H1 (cell line): ENCODE results near the gene MSI2. TPM values are rescaled to one million over a fixed set of nuclear protein-coding genes. Genes with fewer than 3 reads are reported as not detected.
A peak's percentile ranks its signal among the peaks of the same experiment; 100 is the strongest.

ENCODE experiments used
- CTCF ChIA-PET: fragments of 300-600 bp; sonication (Branson Sonifier 250); formaldehyde crosslinking; loops from one replicate; lab custom pipeline; 2021; ENCODE audit not compliant: partially characterized antibody; lab: Charles Lee
- POLR2A ChIA-PET: fragments of 300-600 bp; sonication (Branson Sonifier 250); formaldehyde crosslinking; loops from one replicate; lab custom pipeline; 2021; ENCODE audit warnings: inconsistent platforms; ENCODE audit not compliant: partially characterized antibody; lab: Charles Lee
- DNase-seq, 2 experiments: peaks; one replicate each; pipeline versions ENCODE4 v3.0.0 to v3.0.0-alpha.2; 2010 to 2022; ENCODE audit warnings: low spot score in 2 of 2, low read depth in 1 of 2, mixed read lengths in 1 of 2
- FAIRE-seq: peaks from 2 replicates; lab custom pipeline; 2011; peaks lifted over from hg19 to GRCh38; lab: Jason Lieb, UNC
- H2AFZ ChIP-seq: 2 replicates; pipeline ENCODE4 v1.8.1; 2012; ENCODE audit warnings: low read length, inconsistent platforms
- H2AK5ac ChIP-seq: 2 replicates; pipeline ENCODE4 v1.6.1; 2013; ENCODE audit warnings: low read depth, low read length
- H2BK120ac ChIP-seq: replicated peaks from 2 replicates; pipeline ENCODE3; 2013; ENCODE audit warnings: low read depth, low read length, inconsistent platforms
- H2BK12ac ChIP-seq: 2 replicates; pipeline ENCODE4 v1.6.1; 2013; ENCODE audit warnings: low read depth, low read length
- H2BK15ac ChIP-seq: 2 replicates; pipeline ENCODE4 v1.6.1; 2013; ENCODE audit warnings: low read length
- H2BK20ac ChIP-seq: 2 replicates; pipeline ENCODE4 v1.6.1; 2013; ENCODE audit warnings: low read length
- H2BK5ac ChIP-seq: 2 replicates; pipeline ENCODE4 v1.6.1; 2013; ENCODE audit warnings: low read depth, low read length
- H3K14ac ChIP-seq: 2 replicates; pipeline ENCODE4 v1.6.1; 2013; ENCODE audit warnings: inconsistent platforms; ENCODE audit not compliant: insufficient read length
- H3K18ac ChIP-seq: 2 replicates; pipeline ENCODE4 v1.6.1; 2013; ENCODE audit warnings: low read length; ENCODE audit errors: extremely low read depth
- H3K23ac ChIP-seq: 2 replicates; pipeline ENCODE4 v1.6.1; 2013; ENCODE audit warnings: inconsistent platforms; ENCODE audit not compliant: insufficient read length
- H3K23me2 ChIP-seq: 2 replicates; pipeline ENCODE4 v1.6.1; 2013; ENCODE audit warnings: low read depth, low read length
- H3K27ac ChIP-seq: 2 replicates; pipeline ENCODE4 v1.6.1; 2011; ENCODE audit warnings: low read depth, low read length, inconsistent platforms
- H3K27me3 ChIP-seq, 4 experiments: replicated peaks in 1 of 4; 1 replicate in 1 of 4; 2 replicates in 3 of 4; pipeline versions ENCODE4 v1.6.1 to v1.8.1; 2011 to 2013; ENCODE audit warnings: low read length in 3 of 4, mild to moderate bottlenecking in 3 of 4, inconsistent platforms in 2 of 4, mixed read lengths in 2 of 4, moderate library complexity in 1 of 4; ENCODE audit not compliant: control insufficient read depth in 3 of 4, insufficient read depth in 3 of 4; ENCODE audit errors: extremely low read depth in 1 of 4
- H3K36me3 ChIP-seq, 4 experiments: 2 replicates each; pipeline versions ENCODE4 v1.6.1 to v1.8.1; 2011 to 2013; ENCODE audit warnings: mild to moderate bottlenecking in 4 of 4, low read length in 3 of 4, moderate library complexity in 2 of 4, control low read depth in 1 of 4, inconsistent platforms in 1 of 4; ENCODE audit not compliant: insufficient read depth in 4 of 4, control insufficient read depth in 2 of 4
- H3K4ac ChIP-seq: replicated peaks from 2 replicates; pipeline ENCODE3; 2013; ENCODE audit warnings: low read length, low read depth, mixed read lengths, inconsistent platforms; ENCODE audit not compliant: insufficient read length
- H3K4me1 ChIP-seq, 4 experiments: replicated peaks in 1 of 4; 1 replicate in 1 of 4; 2 replicates in 3 of 4; pipeline versions ENCODE4 v1.6.1 to v1.8.1; 2011 to 2013; ENCODE audit warnings: low read length in 3 of 4, inconsistent platforms in 2 of 4, mixed read lengths in 1 of 4; ENCODE audit not compliant: insufficient read depth in 4 of 4, control insufficient read depth in 3 of 4
- H3K4me2 ChIP-seq, 2 experiments: 2 replicates each; pipeline versions ENCODE4 v1.6.1 to v1.8.1; 2011 to 2013; ENCODE audit warnings: low read depth in 2 of 2, low read length in 2 of 2, control low read depth in 1 of 2, inconsistent platforms in 1 of 2, mild to moderate bottlenecking in 1 of 2; ENCODE audit not compliant: insufficient read depth in 1 of 2
- H3K4me3 ChIP-seq, 4 experiments: fragments of 200-600, 300-600 bp in 1 of 4; sonication (generic), shearing (Covaris generic), sonication (Bioruptor Twin) in 1 of 4; 2 replicates each; pipeline versions ENCODE4 v1.5.1 to v1.8.1; 2011 to 2016; ENCODE audit warnings: low read length in 4 of 4, low read depth in 3 of 4, control low read depth in 2 of 4, inconsistent platforms in 2 of 4, mild to moderate bottlenecking in 2 of 4, mixed read lengths in 1 of 4, moderate library complexity in 1 of 4; ENCODE audit not compliant: insufficient read depth in 2 of 4; ENCODE audit errors: extremely low read depth in 1 of 4
- H3K56ac ChIP-seq: replicated peaks from 2 replicates; pipeline ENCODE3; 2013; ENCODE audit warnings: low read depth, mild to moderate bottlenecking, mixed read lengths, low read length, inconsistent platforms; ENCODE audit not compliant: insufficient read length
- H3K79me1 ChIP-seq: 2 replicates; pipeline ENCODE4 v1.6.1; 2013; ENCODE audit warnings: low read depth, low read length, control low read depth
- H3K79me2 ChIP-seq, 2 experiments: 2 replicates each; pipeline versions ENCODE4 v1.6.1 to v1.8.1; 2012 to 2013; ENCODE audit warnings: low read length in 2 of 2, mild to moderate bottlenecking in 2 of 2, inconsistent platforms in 1 of 2; ENCODE audit not compliant: insufficient read depth in 2 of 2, control insufficient read depth in 1 of 2
- H3K9ac ChIP-seq, 4 experiments: replicated peaks in 1 of 4; 1 replicate in 1 of 4; 2 replicates in 3 of 4; pipeline versions ENCODE4 v1.6.1 to v1.8.1; 2011 to 2013; ENCODE audit warnings: low read depth in 3 of 4, low read length in 3 of 4, control low read depth in 2 of 4, mild to moderate bottlenecking in 2 of 4, moderate library complexity in 2 of 4, inconsistent platforms in 1 of 4; ENCODE audit errors: extremely low read depth in 1 of 4
- H3K9me3 ChIP-seq, 2 experiments: 2 replicates each; pipeline versions ENCODE4 v1.6.1 to v1.8.1; 2012 to 2013; ENCODE audit warnings: mild to moderate bottlenecking in 2 of 2, moderate library complexity in 2 of 2, control low read depth in 1 of 2, inconsistent platforms in 1 of 2, low read depth in 1 of 2, low read length in 1 of 2, mixed read lengths in 1 of 2; ENCODE audit not compliant: insufficient read depth in 2 of 2
- H4K20me1 ChIP-seq, 2 experiments: replicated peaks in 1 of 2; 2 replicates each; pipeline versions ENCODE3 to v1.8.1; 2011 to 2013; ENCODE audit warnings: inconsistent platforms in 2 of 2, low read length in 2 of 2, mild to moderate bottlenecking in 1 of 2; ENCODE audit not compliant: insufficient read depth in 2 of 2, control insufficient read depth in 1 of 2
- H4K5ac ChIP-seq: 2 replicates; pipeline ENCODE4 v1.6.1; 2013; ENCODE audit warnings: low read length, low read depth, mixed read lengths, inconsistent platforms; ENCODE audit not compliant: insufficient read length
- H4K8ac ChIP-seq: 2 replicates; pipeline ENCODE4 v1.8.0; 2013; ENCODE audit warnings: mild to moderate bottlenecking, moderate library complexity, low read length, inconsistent platforms; ENCODE audit not compliant: insufficient read depth; ENCODE audit errors: extremely low read depth
- H4K91ac ChIP-seq: replicated peaks from 2 replicates; pipeline ENCODE3; 2013; ENCODE audit warnings: low read length, mixed read lengths, inconsistent platforms; ENCODE audit not compliant: insufficient read length
- CBX8 ChIP-seq: fragments of 300-800, 300-1000 bp; sonication (generic); IDR thresholded peaks from 2 replicates; pipeline ENCODE4 v1.7.1; 2016; ENCODE audit warnings: low read depth, low read length, borderline replicate concordance
- EGR1 ChIP-seq: IDR thresholded peaks from 2 replicates; pipeline ENCODE4 v1.6.1; 2011; ENCODE audit warnings: low read depth, low read length, borderline replicate concordance
- KDM1A ChIP-seq: fragments of 200-600, 300-600 bp; sonication (generic); IDR thresholded peaks from 2 replicates; pipeline ENCODE4 v1.7.1; 2016; ENCODE audit warnings: mild to moderate bottlenecking, low read length, borderline replicate concordance
- RXRA ChIP-seq: IDR thresholded peaks from 2 replicates; pipeline ENCODE4 v1.6.1; 2011; ENCODE audit warnings: low read depth, mild to moderate bottlenecking, low read length, moderate library complexity; ENCODE audit not compliant: insufficient read depth
- WGBS, 2 experiments: shearing (Covaris generic) in 1 of 2; methylation state at CpG; one replicate each; pipeline versions ENCODE4 v1.1.6 to v1.1.7; 2013 to 2015; ENCODE audit warnings: low lambda C conversion rate in 2 of 2, mixed read lengths in 2 of 2, inconsistent platforms in 1 of 2, low coverage in 1 of 2, missing lambda C conversion rate in 1 of 2; ENCODE audit not compliant: insufficient replicate concordance in 2 of 2, insufficient coverage in 1 of 2, insufficient read length in 1 of 2; ENCODE audit errors: extremely low coverage in 1 of 2, missing lambda C conversion rate in 1 of 2; 5-methylcytosine and 5-hydroxymethylcytosine counted together
- polyA plus RNA-seq, 7 experiments: library from polyadenylated mRNA; depleted of rRNA in 3 of 7; stranded (reverse) in 5 of 7; unstranded in 2 of 7; fragments of >200 nt in 5 of 7; fragments of 200-250 nt in 2 of 7; gene quantifications; 1 replicate in 5 of 7; 2 replicates in 1 of 7; 4 replicates in 1 of 7; pipeline versions ENCODE4 v1.2.1 to v1.2.3, GENCODE V29; 2011 to 2013; ENCODE audit warnings: missing spikeins in 2 of 7, mixed read lengths in 2 of 7
- total RNA-seq: library from RNA; stranded (reverse); fragmentation: NEBNext Ultra II Directional; extraction: Animal tissue kit (Norgen Biotek cat#: 25700); gene quantifications from 2 replicates; pipeline ENCODE4 v1.2.1, GENCODE V29; 2021

Gene MSI2
- total and polyA plus RNA-seq, 2 of the 8 experiments (the other 6 are each of a cell fraction or from before 2014, with no cell fraction given), result 36.7 to 80.6 TPM

DNA sequence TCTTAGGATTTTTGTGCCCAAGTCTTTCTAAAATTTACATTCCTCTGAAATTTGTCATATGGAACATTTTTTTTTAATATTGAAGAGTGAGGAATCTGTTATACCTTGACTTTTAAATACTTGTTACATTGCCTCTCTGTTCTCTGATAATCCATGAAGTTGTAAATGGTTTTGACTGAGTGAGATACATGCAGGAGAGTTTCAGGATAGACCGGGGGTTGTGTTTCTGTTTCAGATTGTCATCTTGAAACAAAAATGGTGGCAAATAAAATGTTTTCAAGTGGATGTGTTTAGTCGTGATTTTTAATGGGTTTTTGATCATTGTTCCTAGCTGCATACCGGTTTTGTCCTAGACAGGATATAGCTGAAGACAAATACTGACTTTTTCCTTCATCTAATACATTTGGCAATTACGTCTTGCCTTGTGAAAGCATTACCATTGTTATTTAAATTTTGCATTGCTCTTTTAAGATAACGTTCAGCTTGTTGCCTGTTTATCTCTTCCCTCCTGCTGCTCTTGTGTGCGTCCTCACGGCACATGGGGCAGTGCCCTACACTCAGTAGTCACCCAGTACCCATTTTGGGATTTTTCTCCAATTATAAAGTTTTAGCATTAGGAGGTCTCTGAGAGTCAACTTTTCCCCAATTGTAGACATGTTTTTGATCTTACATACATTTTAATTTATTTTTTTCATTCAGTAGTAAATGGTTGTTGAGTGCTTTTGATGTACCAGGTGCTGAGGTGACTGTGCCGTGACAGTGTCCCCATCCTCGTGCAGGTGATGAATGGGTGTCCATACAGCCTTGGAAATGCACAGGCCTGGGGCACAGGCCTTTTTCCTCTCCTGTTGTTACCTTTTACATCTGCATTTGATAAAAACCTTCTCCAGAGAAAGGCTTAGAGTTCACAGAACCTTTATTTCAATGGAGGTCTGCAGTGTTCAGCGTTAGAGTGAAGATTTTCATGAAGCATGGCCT is 169.9 kb downstream of the MSI2 start:
- Histone ChIP-seq H3K4me1 (peaks cover 6 to 17% (median 10%) of the 10 kb centered on the region in 4 experiments; a peak in 6 of 7 replicates), H3K23me2 (no peaks in the 10 kb centered on the region), H3K27ac (no peak overlapping the region)

More for the DNA sequence above, 169.9 kb downstream of the MSI2 start:
- no peak overlapping the region for H2BK120ac ChIP-seq
- H2BK5ac ChIP-seq, result no peak overlapping the region
- ChIA-PET POLR2A (interaction anchor here (0.9 to 1.5 kb wide), 2 partner anchors 9 to 24 kb away, joined by 3 read pairs; no protein-coding TSS in a partner anchor), CTCF (interaction anchor here (0.6 to 6.8 kb wide), 3 partner anchors 15 to 182 kb away, joined by 3 to 18 read pairs (median 13); no protein-coding TSS in a partner anchor)
- peak overlapping the region; percentile 66; the same call in 1 of the 2 replicates for H3K18ac ChIP-seq
- H3K23ac ChIP-seq, result no peak overlapping the region
- no peak overlapping the region for H4K91ac ChIP-seq
- H4K20me1 ChIP-seq, result peaks cover 0 to 5% of the 10 kb centered on the region in 2 experiments
- no peak overlapping the region for H2AK5ac ChIP-seq
- DNase-seq (no peak), FAIRE-seq (no peak)
- no peak for TF ChIP-seq RXRA
- TF ChIP-seq KDM1A, result no peak
- no peak for TF ChIP-seq EGR1
- no peak for TF ChIP-seq CBX8
- H4K5ac ChIP-seq, result no peak overlapping the region
- peaks cover 0 to 61% of the 10 kb centered on the region in 2 experiments; a peak in 2 of 4 replicates for H3K79me2 ChIP-seq
- H3K27me3 ChIP-seq, result no peaks in the 10 kb centered on the region
- H2AFZ ChIP-seq, result no peak overlapping the region
- H2BK20ac ChIP-seq, result no peak overlapping the region
- WGBS, 2 experiments, result 58% methylated on average over 10 of the region's 10 CpGs; no CpG with 5 or more reads in 1 of the 2 experiments
- H3K56ac ChIP-seq, result no peak overlapping the region
- H3K4me3 ChIP-seq, result no peak overlapping the region; a peak in 1 of 8 replicates
- no peak overlapping the region for H2BK15ac ChIP-seq
- no peaks in the 10 kb centered on the region for H3K9me3 ChIP-seq
- no peak overlapping the region for H3K9ac ChIP-seq
- H3K36me3 ChIP-seq, result no peaks in the 10 kb centered on the region
- H4K8ac ChIP-seq, result no peak overlapping the region
- H3K14ac ChIP-seq, result no peak overlapping the region
- H3K4me2 ChIP-seq, result peak overlapping the region; percentile 10 to 29; a peak in 1 of 4 replicates
- peaks cover 7% of the 10 kb centered on the region; the same call in 1 of the 2 replicates for H3K79me1 ChIP-seq
- H2BK12ac ChIP-seq, result no peak overlapping the region
- no peak overlapping the region for H3K4ac ChIP-seq
